H9 (cell line): ENCODE data around the gene BPIFB4. TPM values are rescaled to one million over a fixed set of nuclear protein-coding genes. Genes with fewer than 3 reads are reported as not detected.

Experiments
- DNase-seq: peaks from one replicate; pipeline ENCODE4 v3.0.0-alpha.2; 2017
- H2AFZ ChIP-seq: one replicate; pipeline ENCODE4 v1.6.1; 2013; ENCODE audit warnings: mild to moderate bottlenecking, low read length, control low read depth, moderate library complexity
- H2AK5ac ChIP-seq: 2 replicates; pipeline ENCODE4 v1.6.1; 2013; ENCODE audit warnings: low read length, control low read depth, mixed read lengths; ENCODE audit not compliant: insufficient read length
- H2BK120ac ChIP-seq: one replicate; pipeline ENCODE4 v1.6.1; 2013; ENCODE audit warnings: low read depth, mild to moderate bottlenecking, low read length, control low read depth, inconsistent platforms; ENCODE audit not compliant: poor library complexity, severe bottlenecking
- H2BK12ac ChIP-seq: 2 replicates; pipeline ENCODE4 v1.6.1; 2013; ENCODE audit warnings: low read length, control low read depth, mixed read lengths, low read depth; ENCODE audit not compliant: insufficient read length
- H2BK15ac ChIP-seq: 2 replicates; pipeline ENCODE4 v1.6.1; 2013; ENCODE audit warnings: low read depth, low read length, control low read depth
- H2BK20ac ChIP-seq: one replicate; pipeline ENCODE4 v1.6.1; 2013; ENCODE audit warnings: low read depth, mild to moderate bottlenecking, low read length, control low read depth, inconsistent platforms; ENCODE audit not compliant: poor library complexity, severe bottlenecking
- H2BK5ac ChIP-seq: 2 replicates; pipeline ENCODE4 v1.6.1; 2013; ENCODE audit warnings: low read length, control low read depth, mixed read lengths; ENCODE audit not compliant: insufficient read length
- H3K14ac ChIP-seq: 2 replicates; pipeline ENCODE4 v1.6.1; 2013; ENCODE audit warnings: low read length, control low read depth; ENCODE audit not compliant: insufficient read depth
- H3K18ac ChIP-seq: 2 replicates; pipeline ENCODE4 v1.6.1; 2013; ENCODE audit warnings: low read depth, mild to moderate bottlenecking, mixed read lengths, low read length, control low read depth; ENCODE audit not compliant: insufficient read length
- H3K23ac ChIP-seq: 2 replicates; pipeline ENCODE4 v1.6.1; 2013; ENCODE audit warnings: low read length, control low read depth, mixed read lengths, low read depth; ENCODE audit not compliant: insufficient read length
- H3K23me2 ChIP-seq: 2 replicates; pipeline ENCODE4 v1.6.1; 2013; ENCODE audit warnings: low read depth, mild to moderate bottlenecking, mixed read lengths, low read length, control low read depth; ENCODE audit not compliant: insufficient read length, poor library complexity, severe bottlenecking
- H3K27ac ChIP-seq: 2 replicates; pipeline ENCODE4 v1.5.1; 2013; ENCODE audit warnings: low read length, control low read depth, mixed read lengths, low read depth; ENCODE audit not compliant: insufficient read length
- H3K27me3 ChIP-seq: 2 replicates; pipeline ENCODE4 v1.6.1; 2013; ENCODE audit warnings: low read length, control low read depth, inconsistent platforms; ENCODE audit not compliant: insufficient read depth
- H3K4ac ChIP-seq: 2 replicates; pipeline ENCODE4 v1.6.1; 2013; ENCODE audit warnings: low read depth, mild to moderate bottlenecking, control low read depth, inconsistent platforms, low read length, moderate library complexity
- H3K4me1 ChIP-seq: 2 replicates; pipeline ENCODE4 v1.6.1; 2013; ENCODE audit warnings: low read length, control low read depth, inconsistent platforms; ENCODE audit not compliant: insufficient read depth
- H3K4me2 ChIP-seq: 2 replicates; pipeline ENCODE4 v1.6.1; 2013; ENCODE audit warnings: low read length, control low read depth, mixed read lengths; ENCODE audit not compliant: insufficient read length, insufficient read depth
- H3K56ac ChIP-seq: 2 replicates; pipeline ENCODE4 v1.6.1; 2013; ENCODE audit warnings: low read depth, mild to moderate bottlenecking, mixed read lengths, low read length, control low read depth; ENCODE audit not compliant: insufficient read length
- H3K79me1 ChIP-seq: 2 replicates; pipeline ENCODE4 v1.6.1; 2013; ENCODE audit warnings: low read depth, mild to moderate bottlenecking, moderate library complexity, low read length, control low read depth, inconsistent platforms; ENCODE audit not compliant: insufficient read depth, poor library complexity, severe bottlenecking
- H3K79me2 ChIP-seq: 2 replicates; pipeline ENCODE4 v1.6.1; 2013; ENCODE audit warnings: low read length, control low read depth, inconsistent platforms; ENCODE audit not compliant: insufficient read depth
- H3K9ac ChIP-seq: 2 replicates; pipeline ENCODE4 v1.6.1; 2013; ENCODE audit warnings: low read length, control low read depth, mixed read lengths; ENCODE audit not compliant: insufficient read length; ENCODE audit errors: extremely low read depth
- H3K9me3 ChIP-seq: one replicate; pipeline ENCODE4 v1.6.1; 2013; ENCODE audit warnings: low read depth, low read length, inconsistent platforms; ENCODE audit not compliant: control insufficient read depth
- H3T11ph ChIP-seq: one replicate; pipeline ENCODE4 v1.6.1; 2013; ENCODE audit warnings: mild to moderate bottlenecking, low read length, control low read depth, inconsistent platforms
- H4K20me1 ChIP-seq: one replicate; pipeline ENCODE4 v1.6.1; 2013; ENCODE audit not compliant: control insufficient read depth, insufficient read length, insufficient read depth
- H4K5ac ChIP-seq: 2 replicates; pipeline ENCODE4 v1.6.1; 2013; ENCODE audit warnings: low read depth, mild to moderate bottlenecking, mixed read lengths, low read length, control low read depth; ENCODE audit not compliant: insufficient read length
- H4K8ac ChIP-seq: replicated peaks from 2 replicates; pipeline ENCODE4 v1.6.1; 2013; ENCODE audit warnings: low read length, control low read depth, mixed read lengths, low read depth; ENCODE audit not compliant: insufficient read length
- H4K91ac ChIP-seq: 2 replicates; pipeline ENCODE4 v1.6.1; 2013; ENCODE audit warnings: low read depth, mild to moderate bottlenecking, moderate library complexity, mixed read lengths, low read length, control low read depth; ENCODE audit not compliant: insufficient read length
- H3K27ac Mint-ChIP-seq, 3 experiments: 2 replicates in 2 of 3; 3 replicates in 1 of 3; pipeline ENCODE4 v1.8.0; 2020 to 2021; ENCODE audit warnings: mixed read lengths in 3 of 3, mild to moderate bottlenecking in 1 of 3, moderate library complexity in 1 of 3
- H3K27me3 Mint-ChIP-seq: 2 replicates; pipeline ENCODE4 v1.8.0; 2021; ENCODE audit warnings: low read depth, mild to moderate bottlenecking, moderate library complexity, mixed read lengths
- H3K36me3 Mint-ChIP-seq, 3 experiments: 2 replicates in 2 of 3; 3 replicates in 1 of 3; pipeline ENCODE4 v1.8.0; 2020 to 2021; ENCODE audit warnings: low read depth in 3 of 3, mixed read lengths in 3 of 3; ENCODE audit not compliant: insufficient read depth in 1 of 3
- H3K4me1 Mint-ChIP-seq, 2 experiments: 2 replicates each; pipeline ENCODE4 v1.8.0; 2020; ENCODE audit warnings: mixed read lengths in 2 of 2
- H3K4me3 Mint-ChIP-seq, 2 experiments: 2 replicates in 1 of 2; 3 replicates in 1 of 2; pipeline ENCODE4 v1.8.0; 2020 to 2021; ENCODE audit warnings: mild to moderate bottlenecking in 2 of 2, mixed read lengths in 2 of 2, moderate library complexity in 1 of 2
- H3K9me3 Mint-ChIP-seq, 2 experiments: 2 replicates in 1 of 2; 3 replicates in 1 of 2; pipeline ENCODE4 v1.8.0; 2020; ENCODE audit warnings: mild to moderate bottlenecking in 2 of 2, mixed read lengths in 2 of 2, moderate library complexity in 1 of 2
- CTCF ChIP-seq: fragments of 200-600 bp; sonication (generic); conservative IDR thresholded peaks from 3 replicates; pipeline ENCODE4 v1.8.0; 2021; ENCODE audit warnings: antibody characterized with exemption, mild to moderate bottlenecking
- total RNA-seq: library from RNA; stranded (reverse); gene quantifications from 2 replicates; pipeline ENCODE4 v1.2.1, GENCODE V29; 2021

Gene BPIFB4
- total RNA-seq, 1 experiment from 2014 or later, result not detected

DNA sequence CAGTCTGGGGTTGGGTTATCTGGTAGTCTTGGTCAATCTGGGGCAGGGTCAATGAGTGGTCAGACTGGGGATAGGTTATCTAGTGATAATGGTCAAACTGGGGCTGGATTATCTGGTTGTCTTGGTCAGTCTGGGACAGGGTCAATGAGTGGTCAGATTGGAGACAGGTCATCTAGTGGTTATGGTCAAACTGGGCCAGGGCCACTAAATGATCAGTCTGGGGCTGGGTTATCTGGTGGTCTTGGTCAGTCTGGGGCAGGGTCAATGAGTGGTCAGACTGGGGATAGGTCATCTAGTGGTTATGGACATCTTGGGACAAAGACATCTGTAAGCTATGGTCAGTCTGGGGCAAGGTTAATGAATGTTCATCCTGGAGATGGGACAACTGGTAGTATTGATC is 60.0 kb downstream of the BPIFB4 start:
- Histone ChIP-seq H3K79me1 (no peaks in the 10 kb centered on the region), H3K14ac (no peak overlapping the region), H4K91ac (no peak overlapping the region)

More for the DNA sequence above, 60.0 kb downstream of the BPIFB4 start:
- H3K9me3 ChIP-seq, result no peaks in the 10 kb centered on the region
- no peak overlapping the region for H4K8ac ChIP-seq
- H4K20me1 ChIP-seq, result no peaks in the 10 kb centered on the region
- no peak overlapping the region for H3K9ac ChIP-seq
- H2BK120ac ChIP-seq, result no peak overlapping the region
- no peak overlapping the region for H3K18ac ChIP-seq
- no peak overlapping the region for H3T11ph ChIP-seq
- H2AK5ac ChIP-seq, result no peak overlapping the region
- no peak overlapping the region for H3K27ac ChIP-seq
- no peak overlapping the region for H2BK12ac ChIP-seq
- H2AFZ ChIP-seq, result no peak overlapping the region
- no peak overlapping the region for H3K4me3 Mint-ChIP-seq
- H3K27ac Mint-ChIP-seq, result no peak overlapping the region
- peaks cover 3 to 6% of the 10 kb centered on the region in 2 experiments; a peak in 2 of 5 replicates for H3K9me3 Mint-ChIP-seq
- H3K4ac ChIP-seq, result no peak overlapping the region
- no peak overlapping the region for H3K4me2 ChIP-seq
- H3K4me1 Mint-ChIP-seq, result no peaks in the 10 kb centered on the region
- no peaks in the 10 kb centered on the region for H3K23me2 ChIP-seq
- H3K27me3 ChIP-seq, result no peaks in the 10 kb centered on the region
- H3K23ac ChIP-seq, result no peak overlapping the region
- peaks cover 12% of the 10 kb centered on the region; the same call in 1 of the 2 replicates for H3K27me3 Mint-ChIP-seq
- no peak overlapping the region for H4K5ac ChIP-seq
- H3K4me1 ChIP-seq, result no peaks in the 10 kb centered on the region
- H3K56ac ChIP-seq, result no peak overlapping the region
- no peaks in the 10 kb centered on the region; a peak in 1 of 7 replicates for H3K36me3 Mint-ChIP-seq
- no peak overlapping the region for H2BK20ac ChIP-seq
- no peak for TF ChIP-seq CTCF
- DNase-seq, result no peak
- no peaks in the 10 kb centered on the region for H3K79me2 ChIP-seq
- no peak overlapping the region for H2BK5ac ChIP-seq
- no peak overlapping the region for H2BK15ac ChIP-seq
